Daoy (cell line): Measurements from ENCODE around the gene PRKAR1B. TPM values are rescaled to one million over a fixed set of nuclear protein-coding genes. Genes with fewer than 3 reads are reported as not detected.
A peak's percentile ranks its signal among the peaks of the same experiment; 100 is the strongest.
"Not testable (repeated sequence)": the region's sequence is repeated elsewhere in the genome, so short reads cannot be mapped to it uniquely, and the experiment has no call there.

Source experiments
- DNase-seq: peaks from one replicate; pipeline ENCODE4 v3.0.0-alpha.2; 2015; ENCODE audit warnings: low read depth
- total RNA-seq: library from RNA; depleted of rRNA; stranded (reverse); fragments of >200 nt; shearing (Covaris generic); gene quantifications from 2 replicates; pipeline ENCODE4 v1.2.3, GENCODE V29; 2014

PRKAR1B gene
- total RNA-seq, 1 experiment from 2014 or later = 31.8 TPM

DNA sequence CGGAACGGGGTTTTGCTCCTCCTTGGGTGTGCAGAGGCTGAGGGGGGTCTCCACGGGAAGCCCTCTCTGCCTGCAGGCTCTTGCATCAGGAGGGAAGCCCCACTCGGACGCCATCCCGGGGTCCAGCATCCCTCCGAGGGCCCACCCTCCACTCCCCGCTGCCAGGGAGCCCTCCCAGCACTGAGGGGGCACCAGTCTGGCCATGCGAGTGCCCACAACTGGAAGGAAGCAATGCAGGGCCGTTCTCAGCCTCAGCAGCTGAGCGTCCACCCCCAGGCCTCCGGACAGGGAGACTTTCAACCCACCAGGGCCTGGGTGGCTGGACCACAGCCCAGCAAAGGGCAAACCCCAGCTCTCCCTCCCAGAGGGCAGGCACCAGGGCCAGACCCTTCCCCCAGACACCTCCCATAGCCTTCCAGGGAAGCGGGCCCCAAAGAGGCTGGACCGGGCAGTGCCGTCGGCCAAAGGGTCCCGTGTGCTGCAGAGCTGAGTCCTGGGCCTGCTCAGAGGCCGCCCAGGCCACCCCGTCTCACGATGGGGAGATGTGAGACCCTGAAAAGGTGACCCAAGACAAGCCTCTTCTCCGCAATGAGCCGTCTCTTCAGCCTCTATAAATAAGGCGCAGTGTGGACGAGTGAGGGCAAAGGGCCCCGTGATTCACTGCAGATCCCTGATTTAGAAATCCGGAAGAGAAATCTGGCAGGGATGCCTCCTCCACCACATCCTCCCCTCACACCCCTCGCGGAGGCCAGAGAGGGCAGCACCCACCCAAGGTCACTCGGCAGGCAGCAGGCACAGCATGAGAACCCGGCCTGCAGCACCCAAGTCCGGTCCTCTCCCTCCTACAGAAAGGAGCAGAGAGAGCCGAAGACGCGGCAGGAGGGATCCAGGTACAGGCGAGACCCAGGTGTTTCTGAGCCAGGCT lies 82.4 kb downstream of the PRKAR1B start:
- DNase-seq = no peak

GRCh38 chr7:641966-642365 lies 85.1 kb downstream of the PRKAR1B start:
- DNase-seq = no peak

- no peak for DNase-seq
Measured at GRCh38 chr7:641269-641671, 85.8 kb downstream of the PRKAR1B start.

GRCh38 chr7:638256-639011 lies 88.6 kb downstream of the PRKAR1B start:
- no peak for DNase-seq

DNA sequence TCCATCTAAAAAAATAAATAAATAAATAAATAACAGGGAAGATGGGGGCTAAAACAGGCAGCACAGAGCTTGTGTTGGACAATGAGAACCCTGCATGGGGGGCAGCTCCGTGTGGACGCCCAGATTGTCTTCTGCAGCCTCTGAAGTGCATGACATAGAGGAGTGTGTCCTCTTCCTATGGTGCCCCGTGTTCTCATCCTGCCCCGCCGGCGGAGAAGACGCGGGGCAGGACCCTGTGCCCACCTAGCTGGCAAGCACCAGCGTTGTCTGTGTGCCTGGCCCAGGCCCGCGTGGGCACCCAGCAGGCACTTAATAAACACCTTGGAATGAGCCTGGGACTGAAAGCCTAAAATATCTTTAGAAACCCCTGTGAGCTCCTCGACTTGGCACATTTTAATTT lies 89.3 kb downstream of the PRKAR1B start:
- DNase-seq = no peak

DNA sequence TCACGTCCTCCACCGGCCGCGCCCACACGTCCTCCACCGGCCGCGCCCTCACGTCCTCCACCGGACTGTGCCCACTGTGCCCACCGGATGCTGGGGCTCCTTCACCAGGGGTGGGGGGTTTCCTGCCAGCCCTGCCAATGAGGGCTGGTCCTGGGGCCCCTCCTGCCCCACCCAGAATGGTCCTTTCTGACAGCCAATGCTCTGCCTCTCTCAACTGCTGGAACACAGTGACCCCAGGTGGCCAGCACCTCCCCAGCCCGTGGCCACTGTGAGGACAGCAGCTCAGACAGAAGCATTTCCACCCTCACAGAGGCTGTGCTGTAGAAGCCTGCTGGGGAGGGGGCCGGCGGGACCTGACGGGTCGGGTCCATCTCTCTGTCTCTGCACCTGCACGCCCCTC lies 90.7 kb downstream of the PRKAR1B start:
- peak; percentile 32 for DNase-seq

- DNase-seq = not testable (repeated sequence)
Measured at GRCh38 chr7:635687-636382, 91.2 kb downstream of the PRKAR1B start.

DNA sequence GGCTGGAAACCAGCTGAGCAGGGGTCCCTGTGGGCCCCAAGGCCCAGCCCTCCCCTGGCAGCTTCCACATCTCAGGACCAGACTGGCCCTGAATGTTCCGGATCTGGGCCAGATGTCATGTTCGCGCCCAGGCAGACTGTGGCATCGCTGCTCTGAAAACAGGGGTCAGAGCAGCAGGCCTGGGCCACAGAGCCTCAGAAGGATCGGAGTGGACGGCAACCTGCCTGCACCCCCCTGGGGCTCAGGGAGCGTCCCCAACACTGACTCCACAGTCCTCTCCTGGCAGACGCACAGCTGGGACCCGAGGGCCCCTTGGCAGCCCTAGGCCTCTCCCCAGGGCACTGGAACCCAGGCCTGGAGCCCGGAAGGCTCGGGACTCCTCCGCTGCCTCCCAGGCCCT lies 91.9 kb downstream of the PRKAR1B start:
- DNase-seq = no peak

- DNase-seq = no peak
Measured at GRCh38 chr7:633381-634018, 93.6 kb downstream of the PRKAR1B start.

GRCh38 chr7:632831-633210 lies 94.3 kb downstream of the PRKAR1B start:
- DNase-seq = no peak

DNA sequence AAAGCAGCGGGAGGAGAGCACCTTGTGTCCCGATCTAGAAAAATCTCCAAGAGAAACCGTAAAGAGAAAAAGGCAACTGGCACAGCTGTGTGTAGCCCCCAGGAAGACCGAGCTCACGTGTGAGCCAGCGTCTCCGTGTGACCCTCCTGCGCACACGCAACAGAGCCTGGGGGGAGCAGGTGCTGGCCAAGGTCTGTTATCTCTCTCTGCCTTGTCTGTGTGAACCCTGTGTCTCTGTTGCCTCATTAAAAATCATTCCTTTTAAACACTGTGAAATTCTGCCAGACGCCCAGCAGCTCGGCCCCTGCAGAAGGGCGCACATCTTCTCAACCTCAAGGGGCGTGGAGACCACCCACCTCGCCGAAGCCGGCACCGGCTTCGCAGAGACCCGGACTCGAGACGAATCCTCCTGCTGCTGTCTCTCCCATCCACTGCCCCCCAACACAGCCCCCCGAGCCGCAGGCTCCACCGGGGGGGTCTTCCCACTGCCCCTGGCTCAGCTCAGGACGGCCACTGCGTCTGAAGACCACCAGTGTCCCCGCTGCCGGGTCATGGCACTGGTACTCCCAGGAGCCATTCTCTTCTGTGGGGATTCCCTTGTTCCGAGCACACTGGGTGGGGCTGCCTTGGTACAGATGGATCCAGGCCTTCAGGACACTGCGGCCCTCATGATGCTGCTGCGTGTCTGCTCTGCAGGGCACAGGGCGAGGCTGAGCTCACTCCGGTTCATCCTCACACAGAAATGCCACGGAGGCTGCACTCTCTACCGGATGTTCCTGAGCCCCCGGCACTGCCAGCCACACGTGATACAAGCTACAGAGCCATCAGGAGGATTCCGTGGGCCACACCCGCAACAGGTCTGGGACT lies 94.9 kb downstream of the PRKAR1B start:
- no peak for DNase-seq

- no peak for DNase-seq
Measured at GRCh38 chr7:631291-631711, 95.8 kb downstream of the PRKAR1B start.

- no peak for DNase-seq
Measured at GRCh38 chr7:630539-630938, 96.5 kb downstream of the PRKAR1B start.

DNA sequence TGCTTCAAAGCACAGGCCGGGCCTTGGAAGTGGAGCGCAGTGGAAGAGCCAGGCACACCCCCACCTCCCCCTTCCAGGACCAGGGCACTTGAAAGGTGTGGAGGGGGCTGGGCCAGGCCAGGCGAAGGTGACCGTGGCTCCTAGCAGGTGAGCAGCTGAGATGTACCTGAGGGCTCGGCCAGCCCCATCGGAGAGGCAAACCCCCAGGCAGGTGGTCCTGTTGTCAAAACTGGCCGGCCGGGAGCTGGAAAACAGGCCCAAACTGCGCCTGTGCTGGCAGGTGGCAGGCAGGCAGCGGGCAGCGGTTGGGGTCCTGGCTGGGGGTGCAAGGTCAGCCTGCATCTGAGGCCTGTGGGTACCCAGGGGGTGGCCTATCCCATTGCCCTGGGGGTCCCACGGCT lies 97.0 kb downstream of the PRKAR1B start:
- no peak for DNase-seq

- no peak for DNase-seq
Measured at GRCh38 chr7:628826-629225, 98.3 kb downstream of the PRKAR1B start.

- no peak for DNase-seq
Measured at GRCh38 chr7:628402-628763, 98.7 kb downstream of the PRKAR1B start.

GRCh38 chr7:627661-628401 lies 99.2 kb downstream of the PRKAR1B start:
- no peak for DNase-seq

- DNase-seq = no peak
Measured at GRCh38 chr7:625376-625971, 101.6 kb downstream of the PRKAR1B start.

DNA sequence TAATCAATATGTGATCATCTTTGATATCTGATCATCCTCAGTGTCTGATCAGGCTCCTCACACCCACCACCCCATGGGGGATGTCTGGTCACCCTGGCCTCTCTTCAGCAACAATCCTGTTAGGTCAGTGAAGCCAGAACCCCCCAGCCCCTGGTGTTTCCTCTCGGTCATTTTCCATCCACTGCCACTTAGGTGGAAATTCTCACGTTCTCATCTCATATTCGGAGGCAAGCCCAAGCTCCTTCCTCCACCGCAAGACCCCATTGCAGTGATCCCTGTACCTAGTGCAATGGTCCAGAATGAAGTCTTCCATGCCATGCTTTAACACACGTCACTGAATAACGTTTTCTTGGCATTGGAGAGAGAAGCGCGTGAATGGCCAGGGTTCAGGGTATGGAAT lies 103.6 kb downstream of the PRKAR1B start:
- DNase-seq = no peak
